Thyroid gland (tissue), 4 donors: ENCODE measurements around the gene GRIP2.

ENCODE experiments used
- POLR2A ChIP-seq, 2 donors: fragments of 450-650 bp; IDR thresholded peaks; one replicate each; pipeline ENCODE4 v1.6.1; 2017; ENCODE audit warnings: antibody characterized with exemption in 2 of 2, mild to moderate bottlenecking in 2 of 2, moderate library complexity in 1 of 2
- TF ChIP-seq, protein P1 (sequence below), 6 experiments: fragments of 200-600 bp in 3 of 6; fragments of 450-650 bp in 3 of 6; sonication (generic) in 3 of 6; IDR thresholded peaks; one replicate each; pipeline ENCODE4 v1.5.1; 2016 to 2019; ENCODE audit warnings: antibody characterized with exemption in 6 of 6, mild to moderate bottlenecking in 2 of 6, inconsistent platforms in 1 of 6, moderate library complexity in 1 of 6

DNA sequence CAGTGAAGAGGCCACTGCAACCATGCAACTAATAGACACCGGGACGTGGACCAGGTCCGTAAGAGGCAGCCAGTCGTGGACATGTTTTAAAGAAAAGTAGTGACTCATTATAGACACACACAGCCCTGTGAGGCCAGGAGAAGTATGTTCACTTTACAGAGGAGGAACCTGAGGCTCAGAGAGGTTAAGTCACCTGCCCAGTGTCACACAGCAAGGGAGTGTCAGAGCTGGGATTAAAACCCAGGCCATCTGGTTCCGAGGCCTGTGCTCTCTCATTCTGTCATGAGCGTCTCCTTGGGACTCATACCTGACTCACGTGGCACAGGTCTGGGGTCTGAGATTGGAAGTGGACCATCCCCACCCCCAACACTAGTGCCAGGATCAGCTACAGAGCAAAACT is 28.1 kb upstream of the GRIP2 start:
- TF ChIP-seq, protein P1, sequence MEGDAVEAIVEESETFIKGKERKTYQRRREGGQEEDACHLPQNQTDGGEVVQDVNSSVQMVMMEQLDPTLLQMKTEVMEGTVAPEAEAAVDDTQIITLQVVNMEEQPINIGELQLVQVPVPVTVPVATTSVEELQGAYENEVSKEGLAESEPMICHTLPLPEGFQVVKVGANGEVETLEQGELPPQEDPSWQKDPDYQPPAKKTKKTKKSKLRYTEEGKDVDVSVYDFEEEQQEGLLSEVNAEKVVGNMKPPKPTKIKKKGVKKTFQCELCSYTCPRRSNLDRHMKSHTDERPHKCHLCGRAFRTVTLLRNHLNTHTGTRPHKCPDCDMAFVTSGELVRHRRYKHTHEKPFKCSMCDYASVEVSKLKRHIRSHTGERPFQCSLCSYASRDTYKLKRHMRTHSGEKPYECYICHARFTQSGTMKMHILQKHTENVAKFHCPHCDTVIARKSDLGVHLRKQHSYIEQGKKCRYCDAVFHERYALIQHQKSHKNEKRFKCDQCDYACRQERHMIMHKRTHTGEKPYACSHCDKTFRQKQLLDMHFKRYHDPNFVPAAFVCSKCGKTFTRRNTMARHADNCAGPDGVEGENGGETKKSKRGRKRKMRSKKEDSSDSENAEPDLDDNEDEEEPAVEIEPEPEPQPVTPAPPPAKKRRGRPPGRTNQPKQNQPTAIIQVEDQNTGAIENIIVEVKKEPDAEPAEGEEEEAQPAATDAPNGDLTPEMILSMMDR (IDR thresholded peaks at IDR 0.05): no peak
- TF ChIP-seq POLR2A (IDR thresholded peaks at IDR 0.05): no peak
